Astrocyte (in vitro differentiated cells and primary cell): Measurements from ENCODE around the gene EP400. TPM values are rescaled to one million over a fixed set of nuclear protein-coding genes. Genes with fewer than 3 reads are reported as not detected.

Source experiments
- DNase-seq: peaks from one replicate; pipeline ENCODE4 v3.0.0-alpha.2; 2010; ENCODE audit warnings: low read depth
- FAIRE-seq: peaks from 2 replicates; lab custom pipeline; 2011; peaks lifted over from hg19 to GRCh38; lab: Jason Lieb, UNC
- H2AFZ ChIP-seq: 2 replicates; pipeline ENCODE4 v1.6.0; 2012; ENCODE audit warnings: low read depth, low read length, inconsistent platforms
- H3K27ac ChIP-seq: 2 replicates; pipeline ENCODE4 v1.5.1; 2011; ENCODE audit warnings: low read depth, low read length, inconsistent platforms
- H3K27me3 ChIP-seq: 2 replicates; pipeline ENCODE4 v1.6.0; 2011; ENCODE audit warnings: low read length, inconsistent platforms; ENCODE audit not compliant: insufficient read depth
- H3K36me3 ChIP-seq: 2 replicates; pipeline ENCODE4 v1.5.1; 2011; ENCODE audit warnings: low read length, inconsistent platforms; ENCODE audit not compliant: insufficient read depth
- H3K4me1 ChIP-seq: 2 replicates; pipeline ENCODE4 v1.5.1; 2011; ENCODE audit warnings: low read length, inconsistent platforms; ENCODE audit not compliant: insufficient read depth
- H3K4me2 ChIP-seq: 2 replicates; pipeline ENCODE4 v1.6.0; 2012; ENCODE audit warnings: low read length, inconsistent platforms
- H3K4me3 ChIP-seq: 2 replicates; pipeline ENCODE4 v1.5.1; 2011; ENCODE audit warnings: low read depth, mild to moderate bottlenecking, low read length, inconsistent platforms; ENCODE audit not compliant: insufficient read depth
- H3K79me2 ChIP-seq: 2 replicates; pipeline ENCODE4 v1.6.0; 2012; ENCODE audit warnings: mild to moderate bottlenecking, low read length, inconsistent platforms; ENCODE audit not compliant: insufficient read depth
- H3K9ac ChIP-seq: 2 replicates; pipeline ENCODE4 v1.6.0; 2012; ENCODE audit warnings: mild to moderate bottlenecking, low read length, inconsistent platforms
- H3K9me3 ChIP-seq: 2 replicates; pipeline ENCODE4 v1.5.1; 2012; ENCODE audit warnings: low read depth, mild to moderate bottlenecking, low read length, inconsistent platforms; ENCODE audit not compliant: insufficient read depth
- H4K20me1 ChIP-seq: 2 replicates; pipeline ENCODE4 v1.6.0; 2012; ENCODE audit warnings: low read length, inconsistent platforms; ENCODE audit not compliant: insufficient read depth
- H3K27ac Mint-ChIP-seq: one replicate; pipeline ENCODE4 v1.8.0; 2021; ENCODE audit warnings: mild to moderate bottlenecking, mixed read lengths; ENCODE audit not compliant: unreplicated experiment
- H3K27me3 Mint-ChIP-seq: one replicate; pipeline ENCODE4 v1.8.0; 2021; ENCODE audit warnings: low read depth, mixed read lengths; ENCODE audit not compliant: unreplicated experiment
- H3K36me3 Mint-ChIP-seq: one replicate; pipeline ENCODE4 v1.8.0; 2021; ENCODE audit warnings: low read depth, mixed read lengths; ENCODE audit not compliant: unreplicated experiment
- H3K4me1 Mint-ChIP-seq: one replicate; pipeline ENCODE4 v1.8.0; 2021; ENCODE audit warnings: low read depth, mixed read lengths; ENCODE audit not compliant: unreplicated experiment
- H3K4me3 Mint-ChIP-seq: one replicate; pipeline ENCODE4 v1.8.0; 2021; ENCODE audit warnings: mild to moderate bottlenecking, moderate library complexity, mixed read lengths; ENCODE audit not compliant: unreplicated experiment
- H3K9me3 Mint-ChIP-seq: one replicate; pipeline ENCODE4 v1.8.0; 2021; ENCODE audit warnings: mild to moderate bottlenecking, mixed read lengths; ENCODE audit not compliant: unreplicated experiment
- CTCF ChIP-seq: IDR thresholded peaks from 2 replicates; pipeline ENCODE4 v1.5.1; 2011; ENCODE audit warnings: low read depth, mild to moderate bottlenecking, inconsistent platforms, low read length, moderate library complexity; ENCODE audit not compliant: insufficient read depth
- EZH2 ChIP-seq: IDR thresholded peaks from 2 replicates; pipeline ENCODE4 v1.6.1; 2012; ENCODE audit warnings: mild to moderate bottlenecking, low read length, inconsistent platforms; ENCODE audit not compliant: insufficient read depth
- total RNA-seq: library from RNA; stranded (reverse); gene quantifications from 2 replicates; pipeline ENCODE4 v1.2.1, GENCODE V29; 2021

The EP400 gene
- total RNA-seq, 1 donor from 2014 or later, result 39.8 TPM

- peaks cover 12% of the 10 kb centered on the region for H3K4me1 Mint-ChIP-seq
- Histone ChIP-seq H3K9ac (no peak overlapping the region), H3K4me1 (peaks cover 21% of the 10 kb centered on the region), H3K9me3 (no peaks in the 10 kb centered on the region), H3K4me3 (no peak overlapping the region), H3K79me2 (peaks cover 31% of the 10 kb centered on the region), H3K27ac (no peak overlapping the region), H3K36me3 (no peaks in the 10 kb centered on the region), H3K27me3 (no peaks in the 10 kb centered on the region), H4K20me1 (peaks cover 53% of the 10 kb centered on the region), H3K4me2 (no peak overlapping the region), H2AFZ (no peak overlapping the region)
- FAIRE-seq, result no peak
- H3K9me3 Mint-ChIP-seq, result no peaks in the 10 kb centered on the region
- no peak for DNase-seq
- TF ChIP-seq CTCF (no peak), EZH2 (no peak)
- H3K27me3 Mint-ChIP-seq, result no peaks in the 10 kb centered on the region
- no peak overlapping the region for H3K4me3 Mint-ChIP-seq
- peaks cover 5% of the 10 kb centered on the region for H3K36me3 Mint-ChIP-seq
- H3K27ac Mint-ChIP-seq, result no peak overlapping the region
Measured at GRCh38 chr12:131908092-131909080, 41.4 kb upstream of the EP400 start.

GRCh38 chr12:131909081-131909751 is 40.5 kb upstream of the EP400 start:
- Histone ChIP-seq H2AFZ (no peak overlapping the region), H3K4me2 (no peak overlapping the region), H3K9me3 (no peaks in the 10 kb centered on the region), H3K27me3 (no peaks in the 10 kb centered on the region), H3K9ac (no peak overlapping the region), H3K4me3 (no peak overlapping the region), H3K27ac (no peak overlapping the region), H3K4me1 (peaks cover 21% of the 10 kb centered on the region), H3K79me2 (peaks cover 23% of the 10 kb centered on the region), H3K36me3 (no peaks in the 10 kb centered on the region), H4K20me1 (peaks cover 44% of the 10 kb centered on the region)
- Mint-ChIP-seq H3K4me1 (peaks cover 12% of the 10 kb centered on the region), H3K27ac (no peak overlapping the region), H3K36me3 (peaks cover 7% of the 10 kb centered on the region), H3K9me3 (no peaks in the 10 kb centered on the region), H3K27me3 (no peaks in the 10 kb centered on the region), H3K4me3 (no peak overlapping the region)
- no peak for DNase-seq
- FAIRE-seq, result no peak
- TF ChIP-seq EZH2 (no peak), CTCF (no peak)
